IMR-90 (cell line): ENCODE measurements around the gene NDUFS7. TPM values are rescaled to one million over a fixed set of nuclear protein-coding genes. Genes with fewer than 3 reads are reported as not detected.

ENCODE experiments used
- ATAC-seq: fragments of 200-7000 bp; cut with Tn5 transposase; 2 replicates; pipeline ENCODE4 v1.9.1; 2020; ENCODE audit warnings: low read depth, mild to moderate bottlenecking, moderate library complexity
- BruUV-seq: library from RNA; stranded (reverse); fragments of 400-500 nt; replicated peaks from 2 replicates; lab custom pipeline; 2021; lab: Mats Ljungman, UMichigan
- CTCF ChIA-PET: fragments of 300-600 bp; formaldehyde crosslinking; extraction: SDS; loops from one replicate; lab custom pipeline; 2021; ENCODE audit warnings: antibody characterized with exemption; lab: Yijun Ruan, JAX
- POLR2A ChIA-PET: fragments of 300-600 bp; sonication (Branson Sonifier 250); formaldehyde crosslinking; loops from one replicate; lab custom pipeline; 2022; ENCODE audit warnings: antibody characterized with exemption; ENCODE audit not compliant: unreplicated experiment; lab: Charles Lee
- DNase-seq: peaks from one replicate; pipeline ENCODE4 v3.0.0; 2013
- H2AFZ ChIP-seq: replicated peaks from 2 replicates; pipeline ENCODE3; 2013; ENCODE audit warnings: low read length, mild to moderate bottlenecking; ENCODE audit not compliant: poor library complexity
- H2AK5ac ChIP-seq: 2 replicates; pipeline ENCODE4 v1.6.1; 2013; ENCODE audit warnings: low read depth, low read length, inconsistent platforms
- H2AK9ac ChIP-seq: replicated peaks from 2 replicates; pipeline ENCODE3; 2013; ENCODE audit warnings: mild to moderate bottlenecking, low read depth, low read length, moderate library complexity; ENCODE audit not compliant: poor library complexity
- H2BK120ac ChIP-seq: 2 replicates; pipeline ENCODE4 v1.6.1; 2013; ENCODE audit warnings: low read depth, low read length, inconsistent platforms
- H2BK15ac ChIP-seq: 3 replicates; pipeline ENCODE4 v1.6.1; 2013; ENCODE audit warnings: low read depth, low read length, inconsistent platforms
- H2BK20ac ChIP-seq: 2 replicates; pipeline ENCODE4 v1.6.1; 2013; ENCODE audit warnings: low read depth, mild to moderate bottlenecking, inconsistent platforms, low read length, moderate library complexity
- H2BK5ac ChIP-seq: 2 replicates; pipeline ENCODE4 v1.6.1; 2013; ENCODE audit warnings: mild to moderate bottlenecking, low read depth, low read length, inconsistent platforms; ENCODE audit not compliant: poor library complexity, severe bottlenecking
- H3K14ac ChIP-seq: replicated peaks from 2 replicates; pipeline ENCODE4 v1.6.1; 2013; ENCODE audit warnings: low read depth, low read length, inconsistent platforms
- H3K18ac ChIP-seq: 2 replicates; pipeline ENCODE4 v1.6.1; 2013; ENCODE audit warnings: low read depth, low read length, control low read depth
- H3K23ac ChIP-seq: 2 replicates; pipeline ENCODE4 v1.6.1; 2013; ENCODE audit warnings: low read depth, low read length, inconsistent platforms
- H3K27ac ChIP-seq: 2 replicates; pipeline ENCODE4 v1.5.1; 2013; ENCODE audit warnings: mild to moderate bottlenecking, control low read depth, low read length; ENCODE audit not compliant: insufficient read depth
- H3K27me3 ChIP-seq: 2 replicates; pipeline ENCODE4 v1.6.1; 2013; ENCODE audit warnings: low read length; ENCODE audit not compliant: control insufficient read depth, insufficient read depth
- H3K36me3 ChIP-seq: 2 replicates; pipeline ENCODE4 v1.6.1; 2013; ENCODE audit warnings: low read length, mixed read lengths; ENCODE audit not compliant: control insufficient read depth, insufficient read depth
- H3K4ac ChIP-seq: 2 replicates; pipeline ENCODE4 v1.6.1; 2013; ENCODE audit warnings: low read depth, low read length, inconsistent platforms
- H3K4me1 ChIP-seq: 2 replicates; pipeline ENCODE4 v1.6.1; 2013; ENCODE audit warnings: low read length, mixed read lengths; ENCODE audit not compliant: control insufficient read depth, insufficient read depth
- H3K4me2 ChIP-seq: 2 replicates; pipeline ENCODE4 v1.6.1; 2013; ENCODE audit warnings: low read depth, mild to moderate bottlenecking, control low read depth, low read length, moderate library complexity
- H3K4me3 ChIP-seq: 2 replicates; pipeline ENCODE4 v1.5.1; 2013; ENCODE audit warnings: low read depth, mild to moderate bottlenecking, control low read depth, low read length, moderate library complexity; ENCODE audit not compliant: insufficient read depth
- H3K56ac ChIP-seq: 2 replicates; pipeline ENCODE4 v1.6.1; 2013; ENCODE audit warnings: low read length, inconsistent platforms; ENCODE audit not compliant: insufficient read depth; ENCODE audit errors: extremely low read depth
- H3K79me1 ChIP-seq, 2 experiments: 2 replicates each; pipeline ENCODE4 v1.6.1; 2013; ENCODE audit warnings: low read length in 2 of 2, inconsistent platforms in 1 of 2, low read depth in 1 of 2
- H3K9ac ChIP-seq: 2 replicates; pipeline ENCODE4 v1.6.1; 2013; ENCODE audit warnings: low read depth, low read length, control low read depth
- H3K9me1 ChIP-seq: 2 replicates; pipeline ENCODE4 v1.6.1; 2013; ENCODE audit warnings: low read length, inconsistent platforms; ENCODE audit not compliant: insufficient read depth
- H3K9me3 ChIP-seq: 2 replicates; pipeline ENCODE4 v1.6.1; 2013; ENCODE audit warnings: low read length; ENCODE audit not compliant: control insufficient read depth, insufficient read depth
- H4K20me1 ChIP-seq: 2 replicates; pipeline ENCODE4 v1.6.1; 2013; ENCODE audit warnings: low read length, inconsistent platforms; ENCODE audit not compliant: insufficient read depth
- H4K5ac ChIP-seq: 2 replicates; pipeline ENCODE4 v1.6.1; 2013; ENCODE audit warnings: mild to moderate bottlenecking, low read depth, low read length, control low read depth
- H4K8ac ChIP-seq, 2 experiments: 2 replicates each; pipeline ENCODE4 v1.6.1; 2013; ENCODE audit warnings: low read depth in 2 of 2, low read length in 2 of 2, control low read depth in 1 of 2, inconsistent platforms in 1 of 2
- H4K91ac ChIP-seq: 2 replicates; pipeline ENCODE4 v1.6.1; 2013; ENCODE audit warnings: low read depth, low read length, inconsistent platforms; ENCODE audit not compliant: insufficient read depth
- CEBPB ChIP-seq: IDR thresholded peaks from 2 replicates; pipeline ENCODE4 v1.6.1; 2012; ENCODE audit warnings: low read depth, low read length, improper control_type of control experiment
- ELK1 ChIP-seq: fragments of 150-350 bp; IDR thresholded peaks from 2 replicates; pipeline ENCODE4 v1.6.1; 2016; ENCODE audit warnings: low read depth, mild to moderate bottlenecking, low read length, moderate library complexity, borderline replicate concordance
- FOS ChIP-seq: fragments of 150-350 bp; IDR thresholded peaks from 2 replicates; pipeline ENCODE4 v1.6.1; 2016; ENCODE audit warnings: low read depth, low read length
- NFE2L2 ChIP-seq: fragments of 150-350 bp; IDR thresholded peaks from 2 replicates; pipeline ENCODE4 v1.6.1; 2016; ENCODE audit warnings: low read depth, mild to moderate bottlenecking, low read length
- POLR2A ChIP-seq: IDR thresholded peaks from 2 replicates; pipeline ENCODE4 v1.6.1; 2012; ENCODE audit warnings: mild to moderate bottlenecking, low read depth, low read length
- RAD21 ChIP-seq: IDR thresholded peaks from 2 replicates; pipeline ENCODE4 v1.6.1; 2012; ENCODE audit warnings: low read length, improper control_type of control experiment
- RFX5 ChIP-seq: IDR thresholded peaks from 2 replicates; pipeline ENCODE4 v1.8.0; 2012; ENCODE audit warnings: low read depth, mild to moderate bottlenecking, low read length, moderate library complexity
- USF2 ChIP-seq: fragments of 150-350 bp; IDR thresholded peaks from 2 replicates; pipeline ENCODE4 v1.6.1; 2017; ENCODE audit warnings: mild to moderate bottlenecking, antibody characterized with exemption, low read length, low read depth
- WGBS, 2 experiments: methylation state at CpG; one replicate each; pipeline versions ENCODE4 v1.1.5 to v1.1.7; 2013; ENCODE audit warnings: missing lambda C conversion rate in 2 of 2; ENCODE audit not compliant: insufficient read length in 1 of 2; ENCODE audit errors: extremely low coverage in 2 of 2; 5-methylcytosine and 5-hydroxymethylcytosine counted together
- dilution Hi-C: fragments of 300-500 bp; cut with HindIII; formaldehyde crosslinking; loops from one replicate; pipeline ENCODE4 v1.14.3; 2018; ENCODE audit warnings: low sequenced_read_pairs; ENCODE audit not compliant: unreplicated experiment
- in situ Hi-C: fragments of 300-500 bp; cut with MboI; formaldehyde crosslinking; loops from 3 replicates; pipeline ENCODE4 v1.14.3; 2019; ENCODE audit warnings: low sequenced_read_pairs, inconsistent platforms, mixed read lengths
- intact Hi-C: fragments of 100-400 bp; cut with micrococcal nuclease; formaldehyde crosslinking; loops from 2 replicates; pipeline ENCODE4 v1.10.0; 2022
- polyA plus RNA-seq, 3 experiments: library from polyadenylated mRNA; depleted of rRNA; stranded (reverse); fragments of >200 nt; gene quantifications; 2 replicates each; pipeline ENCODE4 v1.2.3, GENCODE V29; 2012; ENCODE audit warnings: low replicate concordance in 1 of 3
- total RNA-seq: library from RNA; depleted of rRNA; stranded (reverse); fragments of >200 nt; gene quantifications from 2 replicates; pipeline ENCODE4 v1.2.3, GENCODE V29; 2012

Gene NDUFS7
- total and polyA plus RNA-seq, 2 of the 4 experiments (the other 2 are of a cell fraction) = 60.8 to 136 TPM

DNA sequence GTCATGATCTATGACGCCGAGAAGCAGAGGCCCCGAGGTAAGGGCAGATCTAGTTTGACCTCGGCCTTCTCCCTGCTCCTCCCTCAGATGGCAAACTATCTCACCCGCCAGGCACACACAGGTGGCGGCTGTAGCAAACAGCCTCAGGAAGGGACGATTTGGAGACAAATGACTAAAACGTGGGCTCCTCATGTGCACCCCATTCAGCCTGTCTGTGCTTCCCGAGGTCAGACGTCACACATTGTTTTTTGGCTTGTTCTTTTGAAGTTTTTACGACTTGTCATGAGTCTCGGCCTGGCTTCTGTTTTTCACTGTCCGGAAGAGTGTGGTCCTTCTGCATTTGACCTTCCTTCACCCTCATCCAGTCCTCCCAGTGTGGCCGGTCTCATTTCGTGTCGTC lies 38.7 kb downstream of the NDUFS7 start:
- intact Hi-C loops = no loop called here
- no TSS peak for BruUV-seq
- Histone ChIP-seq H4K91ac (no peak overlapping the region), H3K9me1 (0 out of 2 replicates have a peak, but pooled peaks cover 8% of the 10 kb centered on the region), H3K23ac (no peak overlapping the region), H2BK120ac (no peak overlapping the region), H3K4me2 (no peak overlapping the region), H3K36me3 (peaks cover 80% of the 10 kb centered on the region), H4K8ac (no peak overlapping the region), H3K4me3 (no peak overlapping the region), H2BK15ac (no peak overlapping the region), H3K9ac (no peak overlapping the region), H3K79me1 (peaks cover 26 to 82% of the 10 kb centered on the region in 2 experiments), H4K5ac (no peak overlapping the region), H2AK9ac (no peak overlapping the region), H3K14ac (no peak overlapping the region), H3K27me3 (no peaks in the 10 kb centered on the region), H2BK5ac (no peak overlapping the region), H3K9me3 (no peaks in the 10 kb centered on the region), H2BK20ac (no peak overlapping the region), H3K4ac (no peak overlapping the region), H3K27ac (no peak overlapping the region), H4K20me1 (peaks cover 80% of the 10 kb centered on the region), H3K56ac (no peak overlapping the region), H2AFZ (no peak overlapping the region), H3K18ac (no peak overlapping the region), H3K4me1 (0 out of 2 replicates have a peak, but pooled peaks cover under 1% of the 10 kb centered on the region), H2AK5ac (no peak overlapping the region)
- WGBS, 2 experiments = 67% methylated on average over 10 of the region's 16 CpGs; no CpG with 5 or more reads in 1 of the 2 experiments
- ATAC-seq = no peak
- ChIA-PET POLR2A (no interaction called here), CTCF (no interaction called here)
- TF ChIP-seq USF2 = no peak
- TF ChIP-seq RFX5 = no peak
- TF ChIP-seq RAD21 = no peak
- TF ChIP-seq FOS = no peak
- no peak for TF ChIP-seq CEBPB
- no peak for TF ChIP-seq ELK1
- TF ChIP-seq POLR2A = no peak
- no peak for TF ChIP-seq NFE2L2
- in situ Hi-C loops = no loop called here
- dilution Hi-C loops = no loop called here
- no peak for DNase-seq
